HG02623 (cell line): ENCODE measurements around the gene NCOA3.

Source experiments
- ATAC-seq: cut with Tn5 transposase; IDR thresholded peaks from one replicate; pipeline ENCODE4 v1.9.1; 2021; ENCODE audit warnings: moderate library complexity; ENCODE audit not compliant: unreplicated experiment

Gene NCOA3

GRCh38 chr20:47622118-47622665 is 120.5 kb downstream of the NCOA3 start:
- ATAC-seq, result no peak

GRCh38 chr20:47623206-47623605 is 121.5 kb downstream of the NCOA3 start:
- no peak for ATAC-seq

GRCh38 chr20:47627540-47627939 is 125.9 kb downstream of the NCOA3 start:
- no peak for ATAC-seq

GRCh38 chr20:47629907-47630306 is 128.2 kb downstream of the NCOA3 start:
- no peak for ATAC-seq

DNA sequence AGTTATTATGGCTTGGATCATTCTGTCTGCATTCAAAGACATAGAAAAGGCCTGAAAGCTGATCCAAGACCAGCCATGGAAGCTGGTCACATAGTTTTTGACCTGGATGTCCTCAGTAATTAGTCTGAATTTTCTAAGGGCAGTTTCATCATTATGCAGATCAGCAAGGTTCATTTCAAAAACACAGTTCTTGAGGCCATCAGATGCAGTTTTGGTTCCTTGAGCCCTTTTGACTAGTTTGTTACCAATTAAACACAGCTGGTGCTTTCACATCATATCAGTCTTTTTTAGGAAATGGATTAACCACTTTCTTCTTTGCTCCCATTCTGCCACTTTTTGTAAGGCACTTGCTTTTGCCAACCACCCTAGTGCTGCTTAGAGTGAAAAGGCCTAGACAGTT is 129.4 kb downstream of the NCOA3 start:
- no peak for ATAC-seq

DNA sequence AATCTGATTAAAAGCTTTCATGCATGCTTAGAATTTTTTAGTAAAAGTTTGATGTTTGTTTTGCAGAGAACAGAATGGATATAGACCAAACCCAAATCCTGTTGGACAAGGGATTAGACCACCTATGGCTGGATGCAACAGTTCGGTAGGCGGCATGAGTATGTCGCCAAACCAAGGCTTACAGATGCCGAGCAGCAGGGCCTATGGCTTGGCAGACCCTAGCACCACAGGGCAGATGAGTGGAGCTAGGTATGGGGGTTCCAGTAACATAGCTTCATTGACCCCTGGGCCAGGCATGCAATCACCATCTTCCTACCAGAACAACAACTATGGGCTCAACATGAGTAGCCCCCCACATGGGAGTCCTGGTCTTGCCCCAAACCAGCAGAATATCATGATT is 133.6 kb downstream of the NCOA3 start:
- ATAC-seq, result no peak

- no peak for ATAC-seq
Observed at GRCh38 chr20:47638851-47639250, 137.2 kb downstream of the NCOA3 start.

GRCh38 chr20:47642118-47642517 is 140.4 kb downstream of the NCOA3 start:
- ATAC-seq, result no peak

DNA sequence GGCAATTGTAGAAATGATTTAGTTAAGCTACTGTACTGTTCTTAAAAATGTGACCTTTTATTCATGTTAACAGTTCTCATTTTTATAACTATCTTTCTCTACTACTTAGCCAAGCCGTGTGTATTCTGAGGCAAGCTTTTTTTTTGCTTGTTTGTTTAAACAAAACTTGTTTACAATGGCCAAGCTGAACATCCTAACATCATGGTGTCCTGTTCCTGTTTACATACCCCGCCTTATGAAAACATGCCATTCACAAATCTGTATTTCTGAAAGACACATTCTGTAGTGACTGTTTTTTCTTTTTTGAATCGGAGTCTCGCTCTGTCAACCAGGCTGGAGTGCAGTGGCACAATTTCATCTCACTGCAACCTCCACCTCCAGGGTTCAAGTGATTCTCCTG is 140.9 kb downstream of the NCOA3 start:
- no peak for ATAC-seq

- no peak for ATAC-seq
Observed at GRCh38 chr20:47645632-47646031, 143.9 kb downstream of the NCOA3 start.

- ATAC-seq, result no peak
Observed at GRCh38 chr20:47647994-47648393, 146.3 kb downstream of the NCOA3 start.

DNA sequence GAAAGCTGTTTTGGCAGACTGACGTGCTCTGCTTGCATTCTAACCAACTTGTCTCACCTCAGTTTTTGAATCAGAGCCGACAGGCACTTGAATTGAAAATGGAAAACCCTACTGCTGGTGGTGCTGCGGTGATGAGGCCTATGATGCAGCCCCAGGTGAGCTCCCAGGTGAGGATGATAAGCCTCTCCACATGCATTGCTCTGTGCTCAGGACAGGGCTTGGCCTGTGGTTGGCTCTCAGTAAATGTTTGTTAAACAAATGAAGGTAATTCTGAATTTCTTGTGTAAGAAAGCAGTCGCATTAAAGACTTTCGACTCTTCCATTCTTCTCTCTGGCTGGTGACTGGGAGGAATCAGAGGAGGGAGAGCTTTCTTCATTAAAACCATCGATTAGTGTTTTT is 147.3 kb downstream of the NCOA3 start:
- no peak for ATAC-seq

- no peak for ATAC-seq
Observed at GRCh38 chr20:47652301-47652700, 150.6 kb downstream of the NCOA3 start.

DNA sequence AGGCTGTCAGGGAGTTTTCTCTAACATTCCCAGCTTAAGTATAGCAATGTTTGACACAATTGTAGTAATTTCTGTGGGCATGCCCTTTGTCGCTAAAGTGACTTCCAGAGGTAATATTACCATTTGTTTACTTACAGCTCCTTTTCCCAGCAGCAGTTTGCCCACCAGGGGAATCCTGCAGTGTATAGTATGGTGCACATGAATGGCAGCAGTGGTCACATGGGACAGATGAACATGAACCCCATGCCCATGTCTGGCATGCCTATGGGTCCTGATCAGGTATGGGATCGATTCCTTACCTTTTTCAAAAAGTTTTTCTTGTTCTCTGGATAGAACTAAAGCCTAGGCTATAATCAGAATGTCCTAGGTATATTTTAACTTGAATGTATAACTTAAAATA is 151.1 kb downstream of the NCOA3 start:
- no peak for ATAC-seq

GRCh38 chr20:47653869-47654268 is 152.2 kb downstream of the NCOA3 start:
- no peak for ATAC-seq

DNA sequence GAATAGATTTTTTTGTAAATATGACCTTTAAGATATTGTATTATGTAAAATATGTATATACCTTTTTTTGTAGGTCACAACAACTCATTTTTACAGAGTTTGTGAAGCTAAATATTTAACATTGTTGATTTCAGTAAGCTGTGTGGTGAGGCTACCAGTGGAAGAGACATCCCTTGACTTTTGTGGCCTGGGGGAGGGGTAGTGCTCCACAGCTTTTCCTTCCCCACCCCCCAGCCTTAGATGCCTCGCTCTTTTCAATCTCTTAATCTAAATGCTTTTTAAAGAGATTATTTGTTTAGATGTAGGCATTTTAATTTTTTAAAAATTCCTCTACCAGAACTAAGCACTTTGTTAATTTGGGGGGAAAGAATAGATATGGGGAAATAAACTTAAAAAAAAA is 152.7 kb downstream of the NCOA3 start:
- no peak for ATAC-seq

DNA sequence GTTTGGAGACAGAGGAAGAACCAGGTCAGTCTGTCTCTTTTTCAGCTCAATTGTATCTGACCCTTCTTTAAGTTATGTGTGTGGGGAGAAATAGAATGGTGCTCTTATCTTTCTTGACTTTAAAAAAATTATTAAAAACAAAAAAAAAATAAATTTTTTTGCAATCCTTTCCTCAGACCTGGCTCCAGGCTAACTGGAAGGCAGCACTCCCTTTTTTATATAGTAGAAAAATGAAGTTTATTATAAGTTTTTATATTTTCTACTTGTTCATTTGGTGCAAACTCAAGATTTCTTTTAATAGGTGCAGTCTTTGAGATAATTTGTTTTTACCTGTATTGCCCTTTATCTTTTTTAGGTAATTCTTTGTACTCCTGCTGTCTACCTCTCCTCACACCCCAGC is 153.9 kb downstream of the NCOA3 start:
- ATAC-seq, result no peak

DNA sequence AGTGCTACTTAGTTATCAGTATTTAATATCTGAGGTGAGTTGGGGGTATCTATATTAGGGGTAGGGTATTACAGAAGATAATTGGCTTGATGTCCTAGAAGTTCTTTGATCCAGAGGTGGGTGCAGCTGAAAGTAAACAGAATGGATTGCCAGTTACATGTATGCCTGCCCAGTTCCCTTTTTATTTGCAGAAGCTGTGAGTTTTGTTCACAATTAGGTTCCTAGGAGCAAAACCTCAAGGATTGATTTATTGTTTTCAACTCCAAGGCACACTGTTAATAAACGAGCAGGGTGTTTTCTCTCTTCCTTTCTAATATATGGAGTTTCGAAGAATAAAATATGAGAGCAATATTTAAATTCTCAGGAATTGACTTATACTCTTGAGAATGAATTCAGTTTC is 154.6 kb downstream of the NCOA3 start:
- ATAC-seq, result no peak

GRCh38 chr20:47659904-47660601 is 158.4 kb downstream of the NCOA3 start:
- no peak for ATAC-seq

- no peak for ATAC-seq
Observed at GRCh38 chr20:47660602-47660905, 158.9 kb downstream of the NCOA3 start.

DNA sequence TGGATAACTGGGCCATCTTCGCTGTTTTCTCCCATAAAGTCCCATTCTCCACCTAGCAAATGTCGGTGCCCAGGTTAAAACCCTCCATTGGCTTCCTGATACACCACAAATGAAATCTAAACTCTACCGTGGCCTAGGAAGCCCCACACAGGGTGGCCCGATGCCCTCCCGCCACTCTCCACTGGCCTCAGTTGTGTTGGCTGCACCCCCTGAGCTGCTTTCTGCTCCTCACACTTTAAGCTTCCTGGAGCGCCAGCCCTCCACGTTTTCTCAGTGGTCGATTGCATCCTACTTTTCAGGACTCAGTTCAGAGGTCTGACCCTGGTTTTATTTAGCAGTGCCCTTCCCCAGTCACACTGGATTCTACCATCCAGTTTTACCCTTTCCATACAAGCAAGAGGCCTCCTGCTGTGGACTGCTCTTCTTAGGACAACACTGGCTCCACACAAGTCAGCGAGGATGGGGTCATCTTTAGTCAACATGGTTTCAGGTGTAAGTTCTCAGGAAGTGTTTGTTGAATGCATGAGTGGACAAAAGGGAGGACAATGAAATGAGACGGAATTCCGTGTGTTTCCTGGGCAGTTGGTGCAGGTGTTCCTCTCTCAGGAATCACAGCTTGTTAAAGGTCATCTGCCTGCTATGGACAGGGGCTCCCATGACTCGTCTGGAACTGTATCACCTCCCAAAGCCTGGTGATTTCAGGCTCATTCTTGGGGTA is 159.5 kb downstream of the NCOA3 start:
- no peak for ATAC-seq

- ATAC-seq, result no peak
Observed at GRCh38 chr20:47661714-47662113, 160.0 kb downstream of the NCOA3 start.
